Brain pericyte (primary cell): ENCODE data around the gene HLA-DQA2.
"Not testable (repeated sequence)": the region's sequence is repeated elsewhere in the genome, so short reads cannot be mapped to it uniquely, and the experiment has no call there.

Source experiments
- DNase-seq: peaks from one replicate; pipeline ENCODE4 v3.0.0-alpha.2; 2012; ENCODE audit warnings: low read depth, low spot score

The HLA-DQA2 gene

DNA sequence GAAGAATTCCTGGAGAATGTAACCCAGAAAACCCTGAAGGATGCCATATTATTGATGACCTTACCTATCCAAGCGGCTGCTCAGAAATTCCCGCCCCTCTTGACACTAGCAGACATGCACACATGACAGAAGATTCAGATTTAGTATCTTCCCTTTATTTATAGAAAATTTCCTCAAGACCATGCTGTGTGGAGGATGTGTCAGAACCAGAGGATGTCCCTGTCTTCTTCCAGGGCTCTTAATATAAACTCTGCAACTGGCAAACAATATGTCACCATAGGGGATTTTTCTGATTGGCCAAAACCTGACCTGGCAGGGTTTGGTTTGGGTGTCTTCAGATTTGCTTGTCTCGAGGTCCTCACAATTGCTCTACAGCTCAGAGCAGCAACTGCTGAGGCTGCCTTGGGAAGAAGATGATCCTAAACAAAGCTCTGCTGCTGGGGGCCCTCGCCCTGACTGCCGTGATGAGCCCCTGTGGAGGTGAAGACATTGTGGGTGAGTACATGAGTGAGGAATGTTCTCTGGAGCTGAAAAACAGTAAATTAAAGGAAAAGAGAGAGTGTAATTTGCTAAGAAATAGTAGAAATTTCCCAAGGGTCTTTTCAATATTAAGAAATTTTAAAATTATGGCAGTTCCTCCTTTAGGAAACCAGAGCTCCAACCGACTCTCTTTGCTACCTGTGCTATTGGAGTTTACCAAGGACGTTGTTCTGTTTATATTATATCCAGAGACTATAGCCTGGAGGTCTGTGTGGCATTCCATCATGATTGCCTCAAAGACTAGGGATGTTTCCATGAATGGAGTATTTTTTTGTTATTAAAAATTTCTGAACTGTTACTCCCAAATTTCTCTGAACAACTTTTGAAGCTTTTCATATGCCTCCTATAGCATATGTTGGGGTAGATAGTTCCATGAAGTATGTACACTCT lies at the start of gene HLA-DQA2:
TSS of gene HLA-DQA2 (plus strand) at position 361 of the 930 bp plus-strand sequence. CDS start at position 414, 53 bp downstream.
- no peak for DNase-seq

DNA sequence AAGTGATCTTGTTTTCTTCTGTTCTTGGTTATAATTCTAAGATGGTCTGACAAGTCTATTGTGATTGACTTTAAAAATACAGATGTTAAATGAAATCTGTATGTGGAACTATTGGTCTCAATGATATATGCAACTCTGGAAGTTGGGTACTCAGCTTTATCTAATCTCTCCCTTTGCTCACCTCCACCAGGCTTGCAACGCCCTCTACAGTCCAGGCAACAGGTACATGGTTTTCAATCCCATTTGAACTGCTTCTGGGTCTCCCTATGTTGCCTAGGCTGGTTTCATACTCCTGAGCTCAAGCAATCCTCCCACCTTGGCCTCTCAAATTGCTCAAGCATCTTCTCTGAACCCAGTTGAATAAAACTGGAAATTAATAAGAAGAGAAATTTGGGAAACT lies 49.2 kb upstream of the HLA-DQA2 start:
- DNase-seq, result no peak

DNA sequence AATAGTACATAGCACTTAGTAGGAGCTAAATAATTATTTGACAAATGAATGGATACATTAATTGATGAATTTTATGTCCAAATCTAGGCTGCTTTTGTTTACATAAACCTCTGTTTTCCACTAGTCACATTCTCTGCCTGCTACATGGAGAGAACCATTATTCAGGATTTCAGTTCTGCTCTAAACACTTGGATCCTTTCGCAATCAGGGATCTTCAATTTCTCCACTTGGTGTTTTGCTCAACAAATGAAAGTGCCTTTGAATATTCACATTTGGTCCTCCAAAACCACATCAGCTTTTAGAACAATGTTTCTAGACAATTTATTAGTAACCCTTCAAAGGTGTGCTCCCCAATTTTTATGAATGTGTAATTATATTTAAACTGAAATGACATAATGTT lies 44.2 kb upstream of the HLA-DQA2 start:
- DNase-seq, result no peak

DNA sequence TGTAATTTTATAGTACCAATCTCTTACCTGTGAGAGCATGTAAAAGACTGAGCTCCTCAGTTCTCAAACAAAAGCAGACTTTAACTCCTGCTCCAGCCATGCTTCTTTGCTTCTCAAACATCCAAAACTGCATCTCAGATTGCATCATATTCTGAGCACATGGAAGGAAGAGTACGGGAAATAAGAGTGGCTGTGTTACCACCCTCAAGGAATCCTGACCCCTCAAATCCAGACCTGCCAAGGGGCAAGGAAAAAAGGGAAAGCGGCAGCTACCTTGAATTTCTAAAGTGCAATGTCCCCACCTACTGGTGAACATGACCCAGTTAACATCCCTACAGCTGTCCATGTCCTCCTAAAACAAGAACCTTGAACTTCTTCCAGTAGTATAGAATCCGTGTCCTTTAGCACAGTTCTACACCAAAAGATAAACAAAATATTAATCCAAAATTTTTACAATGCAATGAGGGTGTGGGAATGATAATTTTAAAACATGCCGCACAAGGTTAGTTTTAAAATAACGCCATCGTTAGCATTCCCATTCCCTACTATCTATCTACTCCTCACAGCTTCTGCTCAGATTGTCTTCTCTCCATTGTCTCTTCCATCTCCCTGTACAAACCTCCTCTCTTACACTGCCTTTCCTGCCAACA lies 40.7 kb upstream of the HLA-DQA2 start:
- no peak for DNase-seq

DNA sequence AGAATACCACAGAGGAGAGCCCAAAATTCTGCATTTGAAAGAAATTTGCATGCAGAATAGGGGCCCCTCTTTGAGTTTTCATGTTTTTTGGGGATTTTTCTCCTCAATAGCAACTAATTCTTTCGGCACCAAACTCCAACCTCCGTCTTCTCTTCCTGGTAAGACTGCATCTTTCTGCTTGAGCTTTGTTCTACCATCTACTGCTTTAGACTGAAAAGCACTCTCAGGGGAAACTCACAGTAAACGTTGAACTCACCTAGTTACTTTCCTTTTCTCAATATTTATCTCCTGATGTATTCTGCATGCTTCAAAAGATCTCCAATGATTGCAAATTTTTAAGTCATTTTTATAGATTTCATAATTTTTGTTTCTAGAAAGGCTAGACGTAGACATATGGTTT lies 37.8 kb upstream of the HLA-DQA2 start:
- no peak for DNase-seq

DNA sequence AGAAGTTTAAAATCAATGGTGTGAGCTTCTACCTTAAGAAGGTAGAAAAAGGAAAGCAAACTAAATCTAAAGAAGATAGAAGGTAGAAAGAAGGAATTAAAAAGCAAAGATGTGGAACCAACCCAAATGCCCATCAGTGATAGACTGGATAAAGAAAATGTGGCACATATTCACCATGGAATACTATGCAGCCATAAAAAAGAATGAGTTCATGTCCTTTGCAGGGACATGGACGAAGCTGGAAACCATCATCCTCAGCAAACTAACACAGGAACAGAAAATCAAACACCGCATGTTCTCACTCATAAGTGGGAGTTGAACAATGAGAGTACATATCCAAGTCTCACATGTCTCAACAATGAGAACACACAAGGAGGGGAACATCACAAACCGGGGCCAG lies 36.0 kb upstream of the HLA-DQA2 start:
- not testable (repeated sequence) for DNase-seq

DNA sequence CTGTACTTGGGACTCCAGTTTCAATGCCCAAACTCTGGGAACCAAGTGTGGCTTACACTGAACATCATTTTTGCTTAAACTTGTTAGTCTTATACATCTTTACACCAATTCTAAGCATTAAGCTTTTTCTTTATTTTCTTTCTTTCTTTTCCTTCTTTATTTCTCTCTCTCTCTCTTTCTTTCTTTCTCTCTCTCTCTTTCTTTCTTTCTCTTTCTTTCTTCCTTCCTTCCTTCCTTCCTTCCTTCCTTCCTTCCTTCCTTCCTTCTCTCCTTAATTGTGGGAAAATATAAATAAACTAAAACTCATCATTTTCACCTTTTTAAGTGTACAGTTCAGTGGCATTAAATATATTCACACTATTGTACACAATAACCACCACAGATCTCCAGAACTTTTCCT lies 31.6 kb upstream of the HLA-DQA2 start:
- DNase-seq, result no peak

DNA sequence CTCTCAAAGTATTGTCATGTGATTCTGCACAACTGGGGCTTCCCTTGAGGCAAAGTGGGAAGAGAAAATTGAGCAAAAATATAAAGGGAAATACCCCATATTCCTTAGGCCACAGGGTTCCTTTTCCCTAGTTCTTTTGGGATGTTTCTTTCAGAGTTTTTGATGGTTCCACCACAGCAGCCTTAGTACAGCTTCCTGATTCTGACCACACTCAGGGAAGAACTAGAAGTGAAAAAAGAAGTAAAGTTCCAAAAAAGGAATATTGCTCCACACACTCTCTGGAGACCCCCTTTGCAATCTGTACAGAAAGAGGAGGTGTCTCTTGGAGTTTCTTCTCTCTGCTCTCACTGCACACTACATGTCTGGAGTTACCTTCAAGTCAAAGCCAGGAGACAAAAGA lies 27.9 kb upstream of the HLA-DQA2 start:
- no peak for DNase-seq

DNA sequence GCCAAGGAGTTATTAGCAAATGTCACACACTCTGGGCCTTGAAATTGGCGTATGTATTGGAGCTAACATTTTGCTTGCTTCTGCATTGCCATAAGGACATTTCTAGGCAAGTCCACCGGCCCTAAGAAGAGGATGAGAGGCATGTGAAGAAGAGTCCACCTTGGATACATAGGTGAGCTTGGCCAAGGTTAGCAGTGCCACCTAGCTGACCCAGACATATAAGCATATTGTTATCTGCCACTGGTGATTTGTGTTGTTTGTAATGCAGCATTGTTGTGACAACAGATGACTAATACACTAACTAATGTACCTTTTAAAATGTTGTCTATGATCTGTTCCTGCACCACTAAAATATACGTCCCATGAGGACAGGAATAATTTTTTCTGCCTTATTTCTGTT lies 24.8 kb upstream of the HLA-DQA2 start:
- DNase-seq, result no peak

DNA sequence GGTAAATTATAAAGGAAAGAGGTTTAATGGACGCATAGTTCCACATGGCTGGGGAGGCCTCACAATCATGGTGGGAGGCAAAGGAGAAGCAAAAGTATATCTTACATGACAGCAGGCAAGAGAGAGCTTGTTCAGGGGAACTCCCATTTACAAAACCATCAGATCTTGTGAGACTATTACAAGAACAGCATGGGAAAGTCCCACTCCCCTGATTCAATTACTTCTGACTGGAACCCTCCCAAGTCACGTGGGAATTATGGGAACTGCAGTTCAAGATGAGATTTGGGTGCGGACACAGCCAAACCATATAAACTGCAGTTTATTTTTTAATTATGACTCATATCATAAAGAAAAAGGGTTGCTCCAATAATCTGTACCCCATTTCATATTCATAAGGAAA lies 22.3 kb upstream of the HLA-DQA2 start:
- DNase-seq, result no peak

DNA sequence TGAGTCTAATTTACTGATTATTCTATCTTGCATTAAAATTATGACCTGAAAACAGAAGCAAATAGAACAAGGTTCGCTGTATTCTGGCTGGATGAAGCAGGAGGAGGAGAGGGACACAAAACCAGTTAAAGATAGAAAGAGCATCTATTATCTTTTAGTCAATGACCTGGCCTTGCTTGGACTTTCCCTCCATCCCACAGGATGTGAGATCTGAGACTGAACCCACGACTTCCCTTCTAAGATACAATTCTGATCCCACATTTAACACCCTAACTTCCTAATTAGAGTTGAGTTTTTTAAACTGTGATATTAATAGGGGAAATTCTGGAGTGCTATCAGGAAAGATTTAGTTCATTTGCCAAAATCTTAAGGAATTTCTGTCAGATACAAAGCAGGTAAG lies 3.1 kb upstream of the HLA-DQA2 start:
- DNase-seq, result no peak

DNA sequence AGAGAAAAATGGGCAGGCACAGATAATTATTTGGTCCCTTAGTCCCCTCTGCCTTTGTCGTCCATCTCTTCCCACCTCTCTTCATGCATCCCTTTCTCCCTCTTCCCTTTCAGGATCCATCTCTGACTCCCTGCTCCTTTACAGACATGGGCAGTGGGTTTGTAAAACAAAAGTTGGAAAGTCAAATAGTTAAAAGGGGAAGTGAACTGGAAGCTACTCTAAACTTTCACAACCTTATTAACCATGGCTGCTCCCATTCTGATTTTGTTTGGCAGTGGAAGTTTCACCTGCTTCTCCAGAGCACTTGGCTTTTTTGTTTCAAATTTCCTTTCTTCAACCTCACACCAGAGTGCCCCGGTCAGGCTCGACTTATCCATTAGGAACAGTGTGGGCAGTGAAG lies 1.2 kb downstream of the HLA-DQA2 start:
- no peak for DNase-seq

DNA sequence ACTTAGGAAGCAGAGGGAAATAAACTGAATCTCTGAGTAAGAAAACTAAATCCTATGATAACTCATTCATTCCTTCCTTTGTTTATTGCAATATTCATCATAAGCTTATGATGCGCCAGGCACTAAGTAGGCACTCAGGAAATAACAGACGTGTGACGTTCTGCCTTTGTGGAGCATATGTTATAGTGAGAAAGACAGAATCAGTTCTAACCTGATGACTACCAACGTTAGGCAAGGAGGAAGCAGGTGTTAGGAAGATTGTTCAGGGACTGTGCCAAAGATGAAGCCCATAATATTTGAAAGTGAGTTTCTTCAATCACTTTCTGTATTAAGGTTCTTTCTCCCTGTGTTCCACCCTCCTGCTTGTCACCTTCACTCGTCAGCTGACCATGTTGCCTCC lies 3.6 kb downstream of the HLA-DQA2 start:
- DNase-seq, result no peak

DNA sequence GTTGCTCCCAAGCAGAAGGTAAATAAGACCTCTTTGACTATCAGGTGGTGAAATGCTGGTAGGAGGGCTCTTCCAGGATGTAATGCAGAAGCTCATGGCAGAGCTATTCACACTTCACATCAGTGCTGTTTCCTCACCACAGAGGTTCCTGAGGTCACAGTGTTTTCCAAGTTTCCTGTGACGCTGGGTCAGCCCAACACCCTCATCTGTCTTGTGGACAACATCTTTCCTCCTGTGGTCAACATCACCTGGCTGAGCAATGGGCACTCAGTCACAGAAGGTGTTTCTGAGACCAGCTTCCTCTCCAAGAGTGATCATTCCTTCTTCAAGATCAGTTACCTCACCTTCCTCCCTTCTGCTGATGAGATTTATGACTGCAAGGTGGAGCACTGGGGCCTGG lies 4.5 kb downstream of the HLA-DQA2 start:
- not testable (repeated sequence) for DNase-seq

DNA sequence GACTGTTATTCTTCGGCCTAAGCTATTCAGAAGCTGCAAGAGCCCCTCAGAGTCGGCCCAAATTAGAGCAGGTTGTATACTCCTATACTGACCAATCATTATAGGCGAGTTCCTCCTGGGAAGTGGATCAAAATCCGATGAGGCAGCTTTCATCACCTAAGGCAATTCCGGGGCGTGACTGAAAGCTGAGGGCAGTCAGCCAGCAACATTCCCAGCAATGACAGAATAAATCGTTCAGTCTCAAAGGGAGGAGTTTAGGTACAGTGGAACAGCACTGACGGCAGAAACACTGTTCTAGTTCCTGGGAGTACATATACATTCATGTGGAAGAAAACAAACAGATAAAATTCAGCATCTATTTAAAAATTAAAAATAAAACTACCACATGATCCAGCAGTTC lies 11.4 kb downstream of the HLA-DQA2 start:
- DNase-seq, result no peak

DNA sequence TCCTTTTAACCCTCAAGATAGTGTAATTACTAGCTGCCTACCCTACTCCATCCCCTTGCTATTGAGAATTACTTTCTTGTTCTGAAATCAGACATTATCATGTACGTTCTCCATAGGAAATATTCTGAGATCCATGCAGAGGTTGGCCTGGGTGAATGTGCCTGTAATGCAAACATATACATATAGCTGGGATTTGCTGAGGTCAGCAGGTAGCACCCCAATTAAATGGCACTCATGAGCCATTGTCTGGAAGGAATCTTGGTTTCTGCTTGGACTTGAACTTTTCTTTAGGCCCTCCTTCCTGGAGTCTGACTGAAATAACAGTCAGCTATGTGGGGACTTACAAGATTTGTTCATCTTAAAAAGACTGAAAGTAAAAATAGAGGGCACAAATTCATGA lies 18.5 kb downstream of the HLA-DQA2 start:
- DNase-seq, result no peak

DNA sequence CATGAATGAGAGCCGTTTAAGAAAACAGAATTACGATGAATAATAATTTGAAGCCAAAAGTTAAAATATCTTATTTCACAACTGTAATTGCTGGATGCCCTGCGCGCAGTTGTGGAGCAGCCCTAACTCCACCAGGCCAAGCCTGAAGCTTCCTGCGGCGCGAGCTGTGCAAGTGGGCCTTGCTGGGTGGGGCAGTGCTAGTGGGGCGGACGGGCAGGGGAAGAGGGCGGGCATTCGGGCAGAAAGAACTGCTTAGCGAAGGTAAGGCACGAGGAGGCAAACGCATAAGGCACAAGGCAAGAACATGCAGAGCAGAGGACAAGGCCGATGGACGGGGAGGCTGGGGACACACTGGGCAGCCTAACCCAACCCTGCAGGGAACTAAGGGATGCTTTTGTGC lies 19.9 kb downstream of the HLA-DQA2 start:
- no peak for DNase-seq

DNA sequence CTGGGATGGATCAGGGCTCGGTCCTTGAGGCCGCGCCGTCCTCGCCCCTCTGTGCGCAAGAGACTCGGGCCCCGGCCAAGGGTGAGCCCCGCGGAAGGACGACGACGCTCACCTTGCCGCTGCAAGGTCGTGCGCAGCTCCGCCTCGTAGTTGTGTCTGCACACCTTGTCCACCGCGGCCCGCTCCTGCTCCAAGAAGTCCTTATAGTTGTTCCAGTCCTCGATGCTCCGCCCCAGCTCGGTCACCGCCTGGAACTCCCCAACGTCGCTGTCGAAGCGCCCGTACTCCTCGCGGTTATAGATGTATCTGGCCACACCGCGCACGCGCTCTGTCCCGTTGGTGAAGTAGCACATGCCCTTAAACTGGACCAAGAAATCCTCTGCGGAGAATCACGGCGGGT lies 20.4 kb downstream of the HLA-DQA2 start:
- no peak for DNase-seq

DNA sequence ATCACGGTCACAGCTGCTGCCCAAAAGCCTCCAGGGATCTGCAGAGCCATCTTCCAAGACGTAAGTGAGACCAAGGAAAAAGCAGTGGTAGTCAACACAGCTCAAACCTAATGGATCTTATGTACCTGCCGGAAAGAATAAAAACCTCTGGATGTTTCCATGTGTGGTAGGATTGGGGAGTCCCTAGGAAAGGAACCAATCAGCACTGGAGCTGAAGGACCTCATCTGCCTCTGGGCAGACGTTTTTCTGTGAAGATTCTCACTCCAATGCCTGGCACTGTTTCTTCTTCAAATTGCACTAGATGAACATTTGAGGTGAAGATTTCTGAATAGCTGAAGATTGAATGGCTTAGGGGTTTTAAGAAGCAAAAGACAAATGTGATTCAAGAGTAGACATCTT lies 22.2 kb downstream of the HLA-DQA2 start, which contains the start of gene HLA-DQB2:
TSS of gene HLA-DQB2 (minus strand) at position 112 of the 400 bp plus-strand sequence. CDS start at position 50, 62 bp downstream.
- no peak for DNase-seq

DNA sequence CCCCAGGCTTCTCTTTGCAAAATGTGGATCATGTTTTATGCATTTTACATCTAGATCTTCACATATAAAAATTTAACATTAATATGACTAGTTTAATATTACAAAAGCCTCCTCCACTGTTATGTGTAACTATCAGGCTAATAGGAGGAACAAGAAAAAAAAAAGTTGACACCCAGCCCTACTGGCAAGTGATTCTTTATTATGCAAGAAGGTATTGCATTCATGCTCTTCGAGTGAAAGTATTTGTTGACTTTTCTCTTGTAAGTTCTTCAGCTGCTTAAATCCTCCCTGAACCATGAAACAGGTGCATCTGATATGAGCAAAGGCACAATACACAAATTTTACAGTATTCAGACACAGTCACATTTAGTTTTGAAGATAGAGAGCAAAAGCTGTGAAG lies 22.9 kb downstream of the HLA-DQA2 start:
- DNase-seq, result no peak

DNA sequence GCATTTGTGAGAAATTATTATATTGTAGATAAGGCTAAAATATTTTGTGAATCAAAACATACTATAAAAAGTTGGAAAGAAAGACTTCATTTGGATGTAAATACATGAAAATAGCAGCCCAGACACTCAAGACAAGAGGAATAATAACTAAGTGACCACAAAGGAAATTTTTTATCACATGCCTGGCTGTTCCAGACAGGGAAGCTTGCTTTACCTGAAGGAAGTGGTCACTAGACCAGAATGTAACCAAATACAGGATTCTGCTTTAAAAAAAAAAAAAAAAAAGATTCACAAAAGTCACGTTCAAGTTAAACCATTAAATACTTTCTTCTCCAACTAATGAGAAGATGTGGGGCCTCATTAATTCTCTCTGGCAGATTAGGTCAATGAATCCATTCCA lies 31.5 kb downstream of the HLA-DQA2 start:
- DNase-seq, result no peak

DNA sequence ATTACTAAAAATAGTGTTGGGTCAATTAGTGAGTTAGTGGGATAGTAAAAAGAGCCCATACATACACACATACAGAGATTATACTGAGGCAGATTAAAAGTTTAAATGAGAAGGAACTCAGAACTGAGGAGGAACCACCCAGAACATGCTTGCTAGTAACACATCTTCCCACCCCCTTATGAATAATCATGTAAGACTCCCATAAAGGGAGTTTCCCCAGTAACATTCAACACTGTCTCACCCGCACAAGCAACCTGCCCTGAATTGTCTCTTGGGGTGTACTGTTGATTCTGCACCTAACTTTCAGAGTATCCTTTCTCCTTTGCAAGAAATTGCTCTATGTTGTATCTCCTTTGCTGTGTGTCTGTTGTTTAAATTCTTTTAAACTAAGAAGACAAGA lies 33.2 kb downstream of the HLA-DQA2 start:
- no peak for DNase-seq

DNA sequence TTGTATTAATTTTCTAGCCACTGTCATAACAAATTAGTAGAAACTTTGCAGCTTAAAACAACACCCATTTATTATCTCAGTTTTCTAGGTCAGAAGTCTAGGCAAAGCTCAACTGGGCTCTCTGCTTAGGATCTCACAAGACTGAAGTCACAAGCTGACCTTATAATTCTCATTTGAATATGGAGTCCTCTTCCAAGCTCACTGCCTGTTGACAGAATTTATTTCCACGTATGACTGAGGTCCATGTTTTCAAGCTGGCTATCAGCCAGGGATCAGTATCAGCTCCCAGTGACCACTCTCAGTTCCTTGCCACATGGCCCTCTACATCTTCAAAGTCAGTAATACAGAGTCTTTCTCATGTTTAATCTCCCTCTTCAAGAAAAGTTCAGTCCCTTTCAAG lies 33.9 kb downstream of the HLA-DQA2 start:
- no peak for DNase-seq
